GM18499 (cell line): ENCODE data around the gene ELP5.

Experiments used
- ATAC-seq: cut with Tn5 transposase; IDR thresholded peaks from one replicate; pipeline ENCODE4 v1.9.1; 2021; ENCODE audit warnings: moderate number of reproducible peaks; ENCODE audit not compliant: insufficient read depth, unreplicated experiment

The ELP5 gene

GRCh38 chr17:7281074-7281952 is 29.3 kb downstream of the ELP5 start, which contains the start of gene SLC2A4:
SLC2A4 (plus strand) TSS chr17:7281718; CDS start chr17:7281935, 217 bp downstream.
- ATAC-seq = no peak

- no peak for ATAC-seq
These were observed 30.1 kb downstream of the ELP5 start for GRCh38 chr17:7281953-7282751.

GRCh38 chr17:7282752-7283321 is 30.8 kb downstream of the ELP5 start:
- no peak for ATAC-seq

- ATAC-seq = no peak
These were observed 31.6 kb downstream of the ELP5 start for GRCh38 chr17:7283471-7284216.

- ATAC-seq = no peak
These were observed 32.9 kb downstream of the ELP5 start for GRCh38 chr17:7284911-7285310.

GRCh38 chr17:7285679-7286078 is 33.7 kb downstream of the ELP5 start:
- no peak for ATAC-seq

- no peak for ATAC-seq
These were observed 37.4 kb downstream of the ELP5 start for GRCh38 chr17:7289256-7290032.

GRCh38 chr17:7290166-7290565 is 38.2 kb downstream of the ELP5 start:
- no peak for ATAC-seq

GRCh38 chr17:7290685-7291084 is 38.7 kb downstream of the ELP5 start:
- no peak for ATAC-seq

GRCh38 chr17:7292194-7292593 is 40.2 kb downstream of the ELP5 start:
- no peak for ATAC-seq

- ATAC-seq = no peak
These were observed 40.7 kb downstream of the ELP5 start for GRCh38 chr17:7292729-7293128.

- ATAC-seq = no peak
These were observed 41.1 kb downstream of the ELP5 start for GRCh38 chr17:7293159-7293558.

GRCh38 chr17:7293816-7294613 is 42.0 kb downstream of the ELP5 start:
- no peak for ATAC-seq

GRCh38 chr17:7294614-7295153 is 42.7 kb downstream of the ELP5 start, which contains the start of gene YBX2:
YBX2 (minus strand) TSS chr17:7294639; CDS start chr17:7294500, 139 bp downstream.
- no peak for ATAC-seq

GRCh38 chr17:7295230-7296180 is 43.5 kb downstream of the ELP5 start:
- no peak for ATAC-seq

- no peak for ATAC-seq
These were observed 44.3 kb downstream of the ELP5 start for GRCh38 chr17:7296189-7296861.

GRCh38 chr17:7304179-7304578 is 52.2 kb downstream of the ELP5 start:
- ATAC-seq = no peak
